ENCODE data around the gene SYNPO2. TPM values are rescaled to one million over a fixed set of nuclear protein-coding genes. Genes with fewer than 3 reads are reported as not detected.

SYNPO2 gene
- total RNA-seq, 1 experiment from 2014 or later: 0.61 TPM

GRCh38 chr4:118916691-118917289 lies 28.1 kb downstream of the SYNPO2 start:
- TF ChIP-seq CTCF (IDR thresholded peaks at IDR 0.05; ENCODE audit: unreplicated experiment): no peak
- intact Hi-C loops (cut with micrococcal nuclease): no loop called here
- H3K4me1 Mint-ChIP-seq (ENCODE audit: insufficient read depth, unreplicated experiment): no peaks in the 10 kb centered on the region
- ChIA-PET POLR2A (interaction anchor here (1.1 to 1.3 kb wide), 2 partner anchors 15 to 50 kb away, joined by 3 read pairs; no protein-coding TSS in a partner anchor), CTCF (interaction anchor here (0.6 kb wide), 1 partner anchor 174 kb away, joined by 3 read pairs; no protein-coding TSS in a partner anchor)
- DNase-seq (ENCODE audit: unreplicated experiment): no peak
- no peak overlapping the region for H3K4me3 Mint-ChIP-seq (ENCODE audit: unreplicated experiment)
- no peaks in the 10 kb centered on the region for H3K36me3 Mint-ChIP-seq (ENCODE audit: insufficient read depth, unreplicated experiment)
- H3K27ac Mint-ChIP-seq (ENCODE audit: low read depth, unreplicated experiment): no peak overlapping the region
- H3K27me3 Mint-ChIP-seq (ENCODE audit: insufficient read depth, unreplicated experiment): no peaks in the 10 kb centered on the region
- H3K9me3 Mint-ChIP-seq (ENCODE audit: unreplicated experiment): no peaks in the 10 kb centered on the region
- no TSS peak for BruUV-seq (replicated peaks)

GRCh38 chr4:118917582-118917981 lies 28.9 kb downstream of the SYNPO2 start:
- no peak for DNase-seq (ENCODE audit: unreplicated experiment)
- no peaks in the 10 kb centered on the region for H3K4me1 Mint-ChIP-seq (ENCODE audit: insufficient read depth, unreplicated experiment)
- H3K9me3 Mint-ChIP-seq (ENCODE audit: unreplicated experiment): no peaks in the 10 kb centered on the region
- no peak for TF ChIP-seq CTCF (IDR thresholded peaks at IDR 0.05; ENCODE audit: unreplicated experiment)
- intact Hi-C loops (cut with micrococcal nuclease): no loop called here
- ChIA-PET POLR2A (interaction anchor here (1.1 to 1.3 kb wide), 2 partner anchors 14 to 49 kb away, joined by 3 read pairs; no protein-coding TSS in a partner anchor), CTCF (interaction anchor here (0.6 kb wide), 1 partner anchor 175 kb away, joined by 3 read pairs; no protein-coding TSS in a partner anchor)
- no TSS peak for BruUV-seq (replicated peaks)
- no peak overlapping the region for H3K4me3 Mint-ChIP-seq (ENCODE audit: unreplicated experiment)
- H3K27ac Mint-ChIP-seq (ENCODE audit: low read depth, unreplicated experiment): no peak overlapping the region
- no peaks in the 10 kb centered on the region for H3K36me3 Mint-ChIP-seq (ENCODE audit: insufficient read depth, unreplicated experiment)
- H3K27me3 Mint-ChIP-seq (ENCODE audit: insufficient read depth, unreplicated experiment): no peaks in the 10 kb centered on the region

GRCh38 chr4:118918388-118918787 lies 29.7 kb downstream of the SYNPO2 start:
- BruUV-seq (replicated peaks): no TSS peak
- intact Hi-C loops (cut with micrococcal nuclease): no loop called here
- no peak for TF ChIP-seq CTCF (IDR thresholded peaks at IDR 0.05; ENCODE audit: unreplicated experiment)
- H3K9me3 Mint-ChIP-seq (ENCODE audit: unreplicated experiment): no peaks in the 10 kb centered on the region
- ChIA-PET CTCF (no interaction called here), POLR2A (no interaction called here)
- H3K27me3 Mint-ChIP-seq (ENCODE audit: insufficient read depth, unreplicated experiment): no peaks in the 10 kb centered on the region
- no peaks in the 10 kb centered on the region for H3K36me3 Mint-ChIP-seq (ENCODE audit: insufficient read depth, unreplicated experiment)
- no peak overlapping the region for H3K4me3 Mint-ChIP-seq (ENCODE audit: unreplicated experiment)
- DNase-seq (ENCODE audit: unreplicated experiment): peak; percentile 62
- H3K4me1 Mint-ChIP-seq (ENCODE audit: insufficient read depth, unreplicated experiment): no peaks in the 10 kb centered on the region
- H3K27ac Mint-ChIP-seq (ENCODE audit: low read depth, unreplicated experiment): no peak overlapping the region

GRCh38 chr4:118920247-118920646 lies 31.6 kb downstream of the SYNPO2 start:
- POLR2A ChIA-PET: interaction anchor here (1.0 kb wide), 1 partner anchor 380 kb away, joined by 3 read pairs; a partner anchor contains a TSS
- intact Hi-C loops (cut with micrococcal nuclease): no loop called here
- no peak overlapping the region for H3K27ac Mint-ChIP-seq (ENCODE audit: low read depth, unreplicated experiment)
- no peaks in the 10 kb centered on the region for H3K4me1 Mint-ChIP-seq (ENCODE audit: insufficient read depth, unreplicated experiment)
- no TSS peak for BruUV-seq (replicated peaks)
- no peaks in the 10 kb centered on the region for H3K9me3 Mint-ChIP-seq (ENCODE audit: unreplicated experiment)
- no peaks in the 10 kb centered on the region for H3K36me3 Mint-ChIP-seq (ENCODE audit: insufficient read depth, unreplicated experiment)
- no peak overlapping the region for H3K4me3 Mint-ChIP-seq (ENCODE audit: unreplicated experiment)
- no peak for DNase-seq (ENCODE audit: unreplicated experiment)
- H3K27me3 Mint-ChIP-seq (ENCODE audit: insufficient read depth, unreplicated experiment): no peaks in the 10 kb centered on the region
- no peak for TF ChIP-seq CTCF (IDR thresholded peaks at IDR 0.05; ENCODE audit: unreplicated experiment)
- CTCF ChIA-PET: interaction anchor here (1.0 to 1.7 kb wide), 2 partner anchors 15 to 49 kb away, joined by 3 read pairs; no protein-coding TSS in a partner anchor

Measured in MCF 10A (cell line).